K562 (cell line): ENCODE data around the gene ALG14. TPM values are rescaled to one million over a fixed set of nuclear protein-coding genes. Genes with fewer than 3 reads are reported as not detected.

ENCODE experiments used
- CBX3 ChIP-seq, 2 experiments: IDR thresholded peaks; 1 replicate in 1 of 2; 2 replicates in 1 of 2; pipeline ENCODE4 v1.6.1; 2012; ENCODE audit warnings: inconsistent platforms in 2 of 2, low read length in 2 of 2, borderline replicate concordance in 1 of 2, control low read depth in 1 of 2
- CHD2 ChIP-seq: IDR thresholded peaks from 2 replicates; pipeline ENCODE4 v1.6.1; 2011; ENCODE audit warnings: low read depth, low read length
- ESRRB ChIP-seq: fragments of 250-450 bp; sonication (Bioruptor Pico); IDR thresholded peaks from 2 replicates; pipeline ENCODE4 v1.5.0; 2020; ENCODE audit warnings: mild to moderate bottlenecking, moderate library complexity, borderline replicate concordance
- HCFC1 ChIP-seq: IDR thresholded peaks from 2 replicates; pipeline ENCODE4 v1.6.1; 2012; ENCODE audit warnings: low read depth, low read length, improper control_type of control experiment
- HMBOX1 ChIP-seq: sonication (generic); IDR thresholded peaks from 2 replicates; pipeline ENCODE4 v1.6.1; 2016
- KDM5B ChIP-seq: fragments of 200-600 bp; sonication (generic); IDR thresholded peaks from 2 replicates; pipeline ENCODE4 v1.6.1; 2012; ENCODE audit warnings: low read depth, mild to moderate bottlenecking, moderate library complexity, low read length, control low read depth, inconsistent platforms; ENCODE audit not compliant: insufficient replicate concordance
- MLLT1 ChIP-seq, 2 experiments: fragments of 450-650 bp; IDR thresholded peaks; 2 replicates each; pipeline ENCODE4 v1.6.1; 2016
- NONO ChIP-seq, 2 experiments: fragments of 200-400 bp in 1 of 2; fragments of 450-650 bp in 1 of 2; formaldehyde crosslinking in 1 of 2; IDR thresholded peaks; 2 replicates each; pipeline ENCODE4 v1.6.1; 2017; ENCODE audit warnings: low read depth in 2 of 2, mild to moderate bottlenecking in 2 of 2, moderate library complexity in 2 of 2, low read length in 1 of 2
- PPARD ChIP-seq: fragments of 250-450 bp; sonication (Bioruptor Pico); IDR thresholded peaks from 2 replicates; pipeline ENCODE4 v1.8.0; 2022; ENCODE audit warnings: inconsistent platforms, mild to moderate bottlenecking, moderate library complexity
- STAG1 ChIP-seq: sonication (generic); formaldehyde crosslinking; IDR thresholded peaks from 2 replicates; pipeline ENCODE4 v1.5.0; 2020; ENCODE audit warnings: missing genetic modification reagents, borderline replicate concordance
- TSHZ1 ChIP-seq: fragments of 250-450 bp; sonication (Bioruptor Pico); IDR thresholded peaks from 2 replicates; pipeline ENCODE4 v1.4.0; 2020; ENCODE audit warnings: mild to moderate bottlenecking, moderate library complexity
- ZBTB11 ChIP-seq, 3 experiments: fragments of 200-800 bp in 1 of 3; fragments of 250-450 bp in 1 of 3; fragments of 450-650 bp in 1 of 3; sonication (Bioruptor Pico) in 1 of 3; sonication (Bioruptor generic) in 1 of 3; formaldehyde crosslinking in 1 of 3; IDR thresholded peaks; 2 replicates each; pipeline versions ENCODE4 v1.6.1 to v1.8.0; 2016 to 2022; ENCODE audit warnings: mild to moderate bottlenecking in 2 of 3, missing genetic modification characterization in 2 of 3, missing compliant biosample characterization in 1 of 3, moderate library complexity in 1 of 3
- ZNF134 ChIP-seq: fragments of 250-450 bp; sonication (Bioruptor Pico); conservative IDR thresholded peaks from 2 replicates; pipeline ENCODE4 v1.4.0; 2020
- ZNF174 ChIP-seq: fragments of 250-450 bp; sonication (Bioruptor Pico); IDR thresholded peaks from 2 replicates; pipeline ENCODE4 v1.4.0; 2020; ENCODE audit warnings: mild to moderate bottlenecking
- ZNF274 ChIP-seq: IDR thresholded peaks from 2 replicates; pipeline ENCODE4 v1.6.1; 2011; ENCODE audit warnings: low read depth, mild to moderate bottlenecking, low read length, moderate library complexity, borderline replicate concordance
- ZNF449 ChIP-seq: fragments of 250-450 bp; sonication (Bioruptor Pico); IDR thresholded peaks from 2 replicates; pipeline ENCODE4 v1.8.0; 2022; ENCODE audit warnings: moderate library complexity, mild to moderate bottlenecking, inconsistent platforms
- polyA plus RNA-seq, 8 experiments: library from polyadenylated mRNA; depleted of rRNA in 4 of 8; stranded (reverse) in 5 of 8; unstranded in 3 of 8; fragments of >200 nt; fragmentation: Nextera tagmentation in 2 of 8; fragmentation: Illumina TruSeq in 1 of 8; extraction: Ambion mirVana in 2 of 8; extraction: Trizol in 1 of 8; gene quantifications; 2 replicates each; pipeline versions ENCODE4 v1.2.1 to v1.2.3, GENCODE V29; 2011 to 2014; ENCODE audit warnings: inconsistent platforms in 1 of 8, missing spikeins in 1 of 8
- total RNA-seq, 7 experiments: library from RNA; depleted of rRNA in 6 of 7; stranded (reverse); fragments of >200 nt in 6 of 7; fragmentation: Illumina TruSeq in 2 of 7; extraction: Trizol in 2 of 7; gene quantifications; 2 replicates each; pipeline versions ENCODE4 v1.2.1 to v1.2.3, GENCODE V29; 2011 to 2021; ENCODE audit warnings: low replicate concordance in 1 of 7

Gene ALG14
- total and polyA plus RNA-seq, 9 of the 15 experiments (the other 6 are each of a cell fraction or from before 2014, with no cell fraction given): 2.8 to 16.2 (median 4.9) TPM

GRCh38 chr1:95115708-95116137, 43.0 kb upstream of the ALG14 start (continued):
- peak; percentile 33; the same call in 1 of the 2 replicates for TF ChIP-seq ZNF274
- TF ChIP-seq CBX3 (IDR thresholded peaks at IDR 0.05; ENCODE audit: borderline replicate concordance in 1 of 2, low read length in 2 of 2): peak in 1 of 2 experiments; percentile 67; a peak in 1 of 3 replicates
- TF ChIP-seq ESRRB: no peak
- TF ChIP-seq NONO (IDR thresholded peaks at IDR 0.05; ENCODE audit: low read depth in 2 of 2, low read length in 1 of 2): peak in 1 of 2 experiments; percentile 18; a peak in 1 of 4 replicates
- no peak for TF ChIP-seq MLLT1 (IDR thresholded peaks at IDR 0.05)
- TF ChIP-seq ZNF134 (CRISPR knock-in tag): no peak
- TF ChIP-seq ZNF449 (CRISPR knock-in tag): no peak
- TF ChIP-seq KDM5B: no peak
- TF ChIP-seq HCFC1: no peak
- TF ChIP-seq PPARD: no peak
- TF ChIP-seq ZNF174 (CRISPR knock-in tag): no peak
- TF ChIP-seq STAG1 (CRISPR knock-in tag): no peak
- TF ChIP-seq CHD2: no peak
- TF ChIP-seq HMBOX1: peak; percentile 51; the same call in 1 of the 2 replicates
- no peak for TF ChIP-seq TSHZ1 (CRISPR knock-in tag)
- TF ChIP-seq ZBTB11 (CRISPR knock-in tag; IDR thresholded peaks at IDR 0.05): no peak
